HG03521 (cell line): ENCODE data around the gene JPT1.

Source experiments
- ATAC-seq: cut with Tn5 transposase; IDR thresholded peaks from one replicate; pipeline ENCODE4 v1.9.1; 2021; ENCODE audit warnings: mild to moderate bottlenecking, moderate library complexity; ENCODE audit not compliant: unreplicated experiment

JPT1 gene

GRCh38 chr17:75109407-75110233, 44.7 kb downstream of the JPT1 start, which contains the start of gene ARMC7:
TSS of gene ARMC7 (plus strand) at chr17:75109969. CDS start at chr17:75110289, 320 bp downstream.
- peak; percentile 65 for ATAC-seq

- no peak for ATAC-seq
Measured at GRCh38 chr17:75109046-75109406, 45.3 kb downstream of the JPT1 start.

GRCh38 chr17:75108193-75108592, 46.1 kb downstream of the JPT1 start:
- no peak for ATAC-seq

GRCh38 chr17:75105126-75106080, 48.9 kb downstream of the JPT1 start:
- no peak for ATAC-seq

- ATAC-seq, result no peak
Measured at GRCh38 chr17:75103601-75104554, 50.4 kb downstream of the JPT1 start.

GRCh38 chr17:75102385-75102821, 51.9 kb downstream of the JPT1 start:
- no peak for ATAC-seq

GRCh38 chr17:75099881-75100595, 54.3 kb downstream of the JPT1 start:
- ATAC-seq, result no peak

GRCh38 chr17:75098861-75099260, 55.5 kb downstream of the JPT1 start:
- no peak for ATAC-seq

- no peak for ATAC-seq
Measured at GRCh38 chr17:75097865-75098264, 56.4 kb downstream of the JPT1 start.

- ATAC-seq, result no peak
Measured at GRCh38 chr17:75096082-75096625, 58.2 kb downstream of the JPT1 start.

GRCh38 chr17:75094871-75095399, 59.4 kb downstream of the JPT1 start:
- no peak for ATAC-seq

- no peak for ATAC-seq
Measured at GRCh38 chr17:75093548-75094158, 60.7 kb downstream of the JPT1 start.

GRCh38 chr17:75091855-75092327, 62.4 kb downstream of the JPT1 start:
- ATAC-seq, result no peak

GRCh38 chr17:75090871-75091854, 63.1 kb downstream of the JPT1 start:
- ATAC-seq, result no peak

- no peak for ATAC-seq
Measured at GRCh38 chr17:75088465-75089417, 65.6 kb downstream of the JPT1 start.
